Measurements from ENCODE around the gene G6PC2.
"Not testable (repeated sequence)": the region's sequence is repeated elsewhere in the genome, so short reads cannot be mapped to it uniquely, and the experiment has no call there.

The G6PC2 gene

DNA sequence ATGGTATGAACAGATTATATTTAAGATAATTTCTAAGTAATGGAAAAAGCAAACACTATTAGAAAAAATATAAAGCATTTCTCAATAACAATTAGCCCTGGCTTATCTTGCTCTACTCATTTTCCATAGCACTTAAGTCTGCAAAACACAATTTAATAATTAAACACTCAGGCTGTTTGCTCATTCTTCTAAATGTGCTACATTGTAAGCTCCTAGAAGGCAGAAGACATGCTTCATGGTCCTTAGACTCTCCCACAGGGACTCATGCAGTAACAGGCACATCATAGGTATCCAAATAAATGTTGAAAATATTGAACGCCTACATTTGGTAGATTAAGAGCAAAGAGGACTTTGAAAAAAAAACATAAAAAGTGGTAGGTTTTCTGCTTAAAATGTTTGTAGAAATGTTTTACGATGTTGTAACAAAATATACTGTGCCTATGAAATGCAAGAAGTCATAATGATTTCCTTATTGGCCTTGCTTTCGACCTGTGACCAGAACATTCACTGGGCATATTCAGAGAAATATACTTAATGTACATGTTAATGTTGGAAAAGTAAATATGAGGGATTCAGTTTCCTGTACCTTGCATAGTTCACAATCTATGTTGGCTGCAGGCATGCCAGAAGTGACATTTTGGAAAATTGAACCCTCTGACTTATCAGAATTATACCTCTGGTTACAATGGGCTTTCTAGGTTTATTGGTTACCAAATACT lies 27.2 kb downstream of the G6PC2 start:
- Histone ChIP-seq H3K4me1 (ENCODE audit: control insufficient read depth, insufficient read depth, low read length) (peaks cover 3% of the 10 kb centered on the region; the same call in 1 of the 2 replicates), H3K27me3 (ENCODE audit: control insufficient read depth, insufficient read depth, low read length) (no peaks in the 10 kb centered on the region), H3K4me3 (ENCODE audit: low read depth, low read length) (no peak overlapping the region), H3K27ac (ENCODE audit: low read depth, low read length) (no peak overlapping the region), H3K9me3 (ENCODE audit: control insufficient read depth, insufficient read depth, low read length) (no peaks in the 10 kb centered on the region), H3K9ac (ENCODE audit: low read depth, low read length) (no peak overlapping the region), H3K36me3 (ENCODE audit: control insufficient read depth, insufficient read depth, low read length) (no peaks in the 10 kb centered on the region)

DNA sequence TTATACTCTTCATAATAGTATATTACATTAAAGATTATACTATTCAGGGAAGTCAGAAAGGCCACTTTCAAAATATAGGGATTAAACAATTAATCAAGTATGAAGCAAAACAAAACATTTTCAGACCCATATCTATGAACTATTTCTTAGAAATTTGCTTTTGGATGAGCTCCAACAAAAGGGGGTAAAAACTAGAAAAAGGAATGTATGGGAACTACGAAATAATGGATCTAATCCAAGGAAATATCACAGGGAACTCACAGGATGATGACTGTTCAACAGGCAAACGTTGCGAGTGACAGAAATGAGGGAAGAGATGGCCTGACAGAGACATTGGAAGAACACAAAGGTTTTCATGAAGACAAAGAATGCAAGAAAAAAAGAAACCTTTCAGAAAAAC lies 27.9 kb downstream of the G6PC2 start:
- no peak overlapping the region for H3K27ac ChIP-seq (ENCODE audit: low read depth, low read length)
- no peak overlapping the region for H3K4me3 ChIP-seq (ENCODE audit: low read depth, low read length)
- H3K9ac ChIP-seq (ENCODE audit: low read depth, low read length) = no peak overlapping the region

DNA sequence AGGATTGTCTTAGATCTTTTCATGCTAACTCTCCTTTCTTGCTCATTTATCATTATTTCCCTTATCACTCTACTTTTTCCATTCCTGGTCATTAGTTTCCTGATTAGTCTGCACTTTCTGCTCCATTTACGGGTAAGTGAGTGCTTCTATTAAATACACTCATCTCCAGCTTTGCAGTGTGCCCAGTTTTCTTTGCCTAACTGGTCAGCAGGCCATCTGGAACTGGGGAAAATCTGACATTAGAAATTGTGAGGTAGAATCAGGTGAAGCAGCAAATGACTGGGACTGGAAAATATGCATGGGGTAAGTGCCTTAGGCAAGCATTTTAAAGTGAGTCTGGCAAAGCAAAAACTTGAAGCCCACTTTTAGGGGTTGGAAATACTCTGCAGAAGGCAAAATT lies 29.2 kb downstream of the G6PC2 start:
- no peaks in the 10 kb centered on the region for H3K36me3 ChIP-seq (ENCODE audit: control insufficient read depth, insufficient read depth, low read length)
- no peak overlapping the region for H3K27ac ChIP-seq (ENCODE audit: low read depth, low read length)
- H3K27me3 ChIP-seq (ENCODE audit: control insufficient read depth, insufficient read depth, low read length) = no peaks in the 10 kb centered on the region
- H3K9me3 ChIP-seq (ENCODE audit: control insufficient read depth, insufficient read depth, low read length) = no peaks in the 10 kb centered on the region
- no peak overlapping the region for H3K4me3 ChIP-seq (ENCODE audit: low read depth, low read length)
- no peak overlapping the region for H3K9ac ChIP-seq (ENCODE audit: low read depth, low read length)
- H3K4me1 ChIP-seq (ENCODE audit: control insufficient read depth, insufficient read depth, low read length) = peaks cover 3% of the 10 kb centered on the region; the same call in 1 of the 2 replicates

More for the DNA sequence above, 27.9 kb downstream of the G6PC2 start:
- Histone ChIP-seq H3K9me3 (ENCODE audit: control insufficient read depth, insufficient read depth, low read length) (no peaks in the 10 kb centered on the region), H3K36me3 (ENCODE audit: control insufficient read depth, insufficient read depth, low read length) (no peaks in the 10 kb centered on the region), H3K27me3 (ENCODE audit: control insufficient read depth, insufficient read depth, low read length) (no peaks in the 10 kb centered on the region), H3K4me1 (ENCODE audit: control insufficient read depth, insufficient read depth, low read length) (peaks cover 3% of the 10 kb centered on the region; the same call in 1 of the 2 replicates)

GRCh38 chr2:168932174-168932573 lies 31.1 kb downstream of the G6PC2 start:
- not testable (repeated sequence) for H3K4me3 ChIP-seq (ENCODE audit: low read depth, low read length); H3K4me1 ChIP-seq (ENCODE audit: control insufficient read depth, insufficient read depth, low read length); H3K9ac ChIP-seq (ENCODE audit: low read depth, low read length); H3K27ac ChIP-seq (ENCODE audit: low read depth, low read length); H3K9me3 ChIP-seq (ENCODE audit: control insufficient read depth, insufficient read depth, low read length); H3K27me3 ChIP-seq (ENCODE audit: control insufficient read depth, insufficient read depth, low read length); H3K36me3 ChIP-seq (ENCODE audit: control insufficient read depth, insufficient read depth, low read length)

GRCh38 chr2:168934826-168935225 lies 33.7 kb downstream of the G6PC2 start:
- peaks cover 3% of the 10 kb centered on the region; the same call in 1 of the 2 replicates for H3K4me1 ChIP-seq (ENCODE audit: control insufficient read depth, insufficient read depth, low read length)
- H3K9ac ChIP-seq (ENCODE audit: low read depth, low read length) = no peak overlapping the region
- no peak overlapping the region for H3K27ac ChIP-seq (ENCODE audit: low read depth, low read length)
- H3K36me3 ChIP-seq (ENCODE audit: control insufficient read depth, insufficient read depth, low read length) = no peaks in the 10 kb centered on the region
- no peaks in the 10 kb centered on the region for H3K27me3 ChIP-seq (ENCODE audit: control insufficient read depth, insufficient read depth, low read length)
- no peaks in the 10 kb centered on the region for H3K9me3 ChIP-seq (ENCODE audit: control insufficient read depth, insufficient read depth, low read length)
- H3K4me3 ChIP-seq (ENCODE audit: low read depth, low read length) = no peak overlapping the region

DNA sequence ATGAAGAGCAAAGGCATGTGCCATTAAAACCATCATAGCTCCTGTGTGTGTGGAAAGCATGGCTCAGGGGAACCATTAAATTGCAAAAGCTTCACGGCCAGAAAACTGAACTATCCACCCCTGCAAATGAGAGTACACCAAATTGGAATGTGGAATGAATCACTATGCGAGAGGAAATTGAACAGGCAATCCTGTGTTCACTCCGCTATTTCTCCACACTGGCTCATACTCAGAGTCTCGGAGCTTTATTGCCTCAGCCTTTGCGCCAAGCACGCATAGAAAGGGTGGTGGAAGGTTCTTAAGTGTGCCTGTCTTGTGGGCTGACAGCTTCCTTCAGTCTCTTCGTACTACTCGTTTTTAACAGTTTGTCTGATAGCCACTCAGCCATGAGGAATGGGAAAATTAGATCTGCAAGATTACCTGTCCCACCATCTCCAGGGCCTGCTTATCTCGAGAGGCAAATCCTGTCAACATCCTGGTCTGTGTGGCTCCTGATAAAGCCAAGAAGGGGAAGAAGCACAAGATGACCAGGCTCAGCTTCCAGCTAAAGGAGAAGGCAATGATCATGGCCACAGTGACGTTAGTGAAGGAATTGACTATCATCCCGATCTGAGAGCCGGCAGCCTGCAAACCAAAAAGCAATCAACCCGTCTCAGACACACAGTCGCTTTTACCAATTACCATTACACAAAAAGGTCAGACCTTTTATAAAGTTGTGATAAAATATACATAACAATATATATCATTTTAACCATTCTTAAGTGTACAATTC lies 34.9 kb downstream of the G6PC2 start:
- no peak overlapping the region for H3K9ac ChIP-seq (ENCODE audit: low read depth, low read length)
- H3K4me3 ChIP-seq (ENCODE audit: low read depth, low read length) = no peak overlapping the region
- no peaks in the 10 kb centered on the region for H3K9me3 ChIP-seq (ENCODE audit: control insufficient read depth, insufficient read depth, low read length)
- no peak overlapping the region for H3K27ac ChIP-seq (ENCODE audit: low read depth, low read length)
- no peaks in the 10 kb centered on the region for H3K4me1 ChIP-seq (ENCODE audit: control insufficient read depth, insufficient read depth, low read length)
- H3K36me3 ChIP-seq (ENCODE audit: control insufficient read depth, insufficient read depth, low read length) = no peaks in the 10 kb centered on the region
- no peaks in the 10 kb centered on the region for H3K27me3 ChIP-seq (ENCODE audit: control insufficient read depth, insufficient read depth, low read length)

- Histone ChIP-seq H3K27ac (ENCODE audit: low read depth, low read length) (no peak overlapping the region), H3K4me3 (ENCODE audit: low read depth, low read length) (no peak overlapping the region), H3K4me1 (ENCODE audit: control insufficient read depth, insufficient read depth, low read length) (no peaks in the 10 kb centered on the region), H3K27me3 (ENCODE audit: control insufficient read depth, insufficient read depth, low read length) (no peaks in the 10 kb centered on the region), H3K9ac (ENCODE audit: low read depth, low read length) (no peak overlapping the region), H3K36me3 (ENCODE audit: control insufficient read depth, insufficient read depth, low read length) (no peaks in the 10 kb centered on the region), H3K9me3 (ENCODE audit: control insufficient read depth, insufficient read depth, low read length) (no peaks in the 10 kb centered on the region)
These were observed 38.0 kb downstream of the G6PC2 start for GRCh38 chr2:168939061-168939460.

DNA sequence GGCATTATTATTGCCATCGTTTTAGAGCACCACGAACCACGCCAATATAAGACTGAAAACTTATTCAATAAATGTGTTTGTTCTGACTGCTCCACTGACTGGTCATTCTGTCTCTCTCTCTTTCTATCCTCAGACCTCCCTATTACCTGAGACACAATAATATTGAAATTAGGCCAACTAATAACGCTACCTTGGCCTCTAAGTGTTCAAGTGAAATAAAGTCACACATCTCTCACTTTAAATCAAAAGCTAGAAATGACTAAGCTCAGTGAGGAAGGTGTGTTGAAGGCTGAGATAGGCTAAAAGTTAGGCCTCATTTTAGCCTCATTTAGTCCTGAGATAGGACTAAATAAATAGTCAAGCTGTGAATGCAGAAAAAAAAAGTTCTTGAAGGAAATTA lies 38.8 kb downstream of the G6PC2 start:
- H3K4me1 ChIP-seq (ENCODE audit: control insufficient read depth, insufficient read depth, low read length) = no peaks in the 10 kb centered on the region
- no peak overlapping the region for H3K4me3 ChIP-seq (ENCODE audit: low read depth, low read length)
- no peaks in the 10 kb centered on the region for H3K36me3 ChIP-seq (ENCODE audit: control insufficient read depth, insufficient read depth, low read length)
- no peaks in the 10 kb centered on the region for H3K27me3 ChIP-seq (ENCODE audit: control insufficient read depth, insufficient read depth, low read length)
- no peaks in the 10 kb centered on the region for H3K9me3 ChIP-seq (ENCODE audit: control insufficient read depth, insufficient read depth, low read length)
- H3K27ac ChIP-seq (ENCODE audit: low read depth, low read length) = no peak overlapping the region
- H3K9ac ChIP-seq (ENCODE audit: low read depth, low read length) = no peak overlapping the region

DNA sequence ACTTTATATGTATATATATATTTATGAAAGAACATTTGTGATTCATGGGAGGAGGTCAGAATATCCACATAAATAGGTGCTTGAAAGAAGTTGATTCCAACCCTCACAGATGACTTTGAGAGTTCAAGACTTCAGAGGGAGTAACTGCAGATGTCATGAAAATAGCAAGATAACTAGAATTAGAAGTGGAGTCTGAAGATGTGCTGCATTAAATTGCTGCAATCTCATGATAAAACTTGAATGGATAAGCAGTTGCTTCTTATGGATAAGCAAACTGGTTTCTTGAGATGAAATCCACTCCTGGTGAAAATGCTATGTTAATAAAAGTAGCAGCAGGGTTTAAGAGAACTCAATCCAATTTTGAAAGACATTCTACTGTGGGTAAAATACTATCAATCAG lies 40.2 kb downstream of the G6PC2 start:
- Histone ChIP-seq H3K27me3 (ENCODE audit: control insufficient read depth, insufficient read depth, low read length) (no peaks in the 10 kb centered on the region), H3K36me3 (ENCODE audit: control insufficient read depth, insufficient read depth, low read length) (no peaks in the 10 kb centered on the region), H3K27ac (ENCODE audit: low read depth, low read length) (no peak overlapping the region)

DNA sequence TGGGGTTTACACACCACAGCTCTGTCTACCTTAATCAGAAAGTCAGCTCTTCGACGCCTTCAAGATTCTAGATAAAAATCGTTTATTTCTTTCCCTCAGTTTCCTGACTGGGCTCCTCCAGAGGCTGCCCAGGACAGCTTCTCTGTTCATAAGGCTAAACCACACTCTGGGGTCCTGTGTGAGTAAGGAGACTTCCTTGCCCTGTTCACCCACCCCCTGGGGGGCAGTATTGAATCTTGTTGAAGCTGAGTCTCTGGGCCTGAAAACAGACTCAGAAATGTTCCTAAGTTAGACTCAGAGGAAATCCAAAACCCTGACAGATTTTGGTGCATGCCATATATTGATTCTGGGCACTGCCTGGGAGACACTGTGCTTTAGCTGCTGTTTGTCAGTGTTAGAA lies 43.0 kb downstream of the G6PC2 start:
- Histone ChIP-seq H3K9me3 (ENCODE audit: control insufficient read depth, insufficient read depth, low read length) (no peaks in the 10 kb centered on the region), H3K9ac (ENCODE audit: low read depth, low read length) (no peak overlapping the region), H3K36me3 (ENCODE audit: control insufficient read depth, insufficient read depth, low read length) (no peaks in the 10 kb centered on the region), H3K4me1 (ENCODE audit: control insufficient read depth, insufficient read depth, low read length) (no peaks in the 10 kb centered on the region), H3K27me3 (ENCODE audit: control insufficient read depth, insufficient read depth, low read length) (no peaks in the 10 kb centered on the region), H3K27ac (ENCODE audit: low read depth, low read length) (no peak overlapping the region), H3K4me3 (ENCODE audit: low read depth, low read length) (no peak overlapping the region)

More for the DNA sequence above, 40.2 kb downstream of the G6PC2 start:
- Histone ChIP-seq H3K4me1 (ENCODE audit: control insufficient read depth, insufficient read depth, low read length) (no peaks in the 10 kb centered on the region), H3K9ac (ENCODE audit: low read depth, low read length) (no peak overlapping the region), H3K4me3 (ENCODE audit: low read depth, low read length) (no peak overlapping the region), H3K9me3 (ENCODE audit: control insufficient read depth, insufficient read depth, low read length) (no peaks in the 10 kb centered on the region)

- Histone ChIP-seq H3K27ac (ENCODE audit: low read depth, low read length) (no peak overlapping the region), H3K9me3 (ENCODE audit: control insufficient read depth, insufficient read depth, low read length) (no peaks in the 10 kb centered on the region), H3K4me3 (ENCODE audit: low read depth, low read length) (no peak overlapping the region), H3K27me3 (ENCODE audit: control insufficient read depth, insufficient read depth, low read length) (no peaks in the 10 kb centered on the region), H3K36me3 (ENCODE audit: control insufficient read depth, insufficient read depth, low read length) (no peaks in the 10 kb centered on the region), H3K4me1 (ENCODE audit: control insufficient read depth, insufficient read depth, low read length) (no peaks in the 10 kb centered on the region), H3K9ac (ENCODE audit: low read depth, low read length) (no peak overlapping the region)
These were observed 44.4 kb downstream of the G6PC2 start for GRCh38 chr2:168945508-168945907.

Data from HUES48 (cell line).